ENCODE measurements around the gene ACOX2.

Gene ACOX2

DNA sequence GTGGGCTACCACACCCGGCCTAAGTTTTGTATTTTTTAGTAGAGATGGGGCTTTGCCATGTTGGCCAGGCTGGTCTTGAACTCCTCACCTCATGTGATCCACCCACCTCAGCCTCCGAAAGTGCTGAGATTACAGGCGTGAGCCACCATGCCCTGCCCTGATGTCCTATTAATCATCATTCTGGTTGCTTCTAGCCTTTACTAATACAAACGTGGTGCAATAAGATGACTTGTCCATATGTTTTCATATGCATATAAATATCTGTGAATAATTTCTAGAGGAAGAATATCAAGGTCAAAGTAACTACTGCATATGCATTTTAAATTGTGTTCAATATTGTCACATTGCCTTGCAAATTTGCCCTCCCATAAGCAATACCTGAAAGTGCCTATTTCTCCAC is 77.8 kb downstream of the ACOX2 start:
- no peak overlapping the region for H3K4me3 ChIP-seq (ENCODE audit: low read length)
- DNase-seq (ENCODE audit: low read depth, low spot score), result no peak
